GM21367 (cell line): ENCODE results near the gene GPRC5B.

Source experiments
- ATAC-seq: cut with Tn5 transposase; IDR thresholded peaks from one replicate; pipeline ENCODE4 v1.9.1; 2021; ENCODE audit not compliant: unreplicated experiment

Gene GPRC5B

DNA sequence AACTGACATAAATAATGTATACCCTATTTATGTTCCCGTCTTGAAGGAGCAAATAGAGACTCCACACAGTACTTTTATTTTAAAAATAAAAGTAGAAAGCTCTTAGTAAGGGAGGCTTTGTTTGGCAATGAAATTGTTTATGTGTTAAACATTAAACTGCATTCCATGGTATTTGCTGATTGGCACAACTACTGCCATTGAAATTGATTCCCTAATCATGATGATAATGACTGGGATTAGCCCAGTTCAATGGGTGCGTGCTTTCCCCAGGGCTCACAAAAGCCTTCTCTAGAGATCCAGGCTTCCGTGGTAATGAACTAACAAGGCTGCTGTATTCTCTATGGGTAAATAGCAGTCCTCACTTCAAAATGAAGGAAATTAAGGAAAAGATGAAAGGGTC, 67.5 kb downstream of the GPRC5B start:
- ATAC-seq: no peak

DNA sequence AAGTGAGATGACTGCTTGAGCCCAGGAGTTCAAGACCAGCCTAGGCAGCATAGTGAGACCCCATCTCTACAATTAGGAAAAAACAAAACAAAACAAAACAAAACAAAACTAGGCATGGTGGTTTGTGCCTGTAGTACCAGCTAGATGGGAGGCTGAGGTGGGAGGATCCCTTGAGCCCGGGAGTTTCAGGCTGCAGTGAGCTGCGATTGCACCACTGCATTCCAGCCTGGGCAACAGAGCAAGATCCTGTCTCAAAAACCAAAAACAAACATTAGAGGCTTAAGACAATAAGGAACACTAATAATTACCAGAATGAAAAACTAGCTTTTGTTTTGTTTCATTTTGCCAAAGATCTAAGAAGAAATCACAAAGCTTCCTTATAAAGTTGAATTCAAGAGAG, 69.2 kb downstream of the GPRC5B start:
- no peak for ATAC-seq

DNA sequence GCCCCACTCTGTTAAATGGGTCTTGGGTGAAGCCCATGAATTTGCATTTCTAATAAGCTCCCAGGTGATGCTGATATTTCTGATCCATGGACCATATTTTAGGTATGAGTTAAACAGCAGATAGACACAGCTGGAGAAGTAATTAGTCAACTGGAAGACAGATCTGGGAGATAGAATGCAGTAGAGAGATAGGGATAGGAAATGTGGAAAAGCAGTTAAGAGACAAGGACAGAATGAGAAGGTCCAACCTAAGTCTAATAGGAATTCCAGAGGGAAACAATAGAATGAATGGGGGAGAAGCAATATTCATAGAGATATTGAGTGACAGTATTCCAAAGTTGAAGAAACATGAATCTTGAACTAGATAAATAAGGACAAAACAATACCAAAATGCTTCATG, 71.7 kb downstream of the GPRC5B start:
- ATAC-seq: no peak

DNA sequence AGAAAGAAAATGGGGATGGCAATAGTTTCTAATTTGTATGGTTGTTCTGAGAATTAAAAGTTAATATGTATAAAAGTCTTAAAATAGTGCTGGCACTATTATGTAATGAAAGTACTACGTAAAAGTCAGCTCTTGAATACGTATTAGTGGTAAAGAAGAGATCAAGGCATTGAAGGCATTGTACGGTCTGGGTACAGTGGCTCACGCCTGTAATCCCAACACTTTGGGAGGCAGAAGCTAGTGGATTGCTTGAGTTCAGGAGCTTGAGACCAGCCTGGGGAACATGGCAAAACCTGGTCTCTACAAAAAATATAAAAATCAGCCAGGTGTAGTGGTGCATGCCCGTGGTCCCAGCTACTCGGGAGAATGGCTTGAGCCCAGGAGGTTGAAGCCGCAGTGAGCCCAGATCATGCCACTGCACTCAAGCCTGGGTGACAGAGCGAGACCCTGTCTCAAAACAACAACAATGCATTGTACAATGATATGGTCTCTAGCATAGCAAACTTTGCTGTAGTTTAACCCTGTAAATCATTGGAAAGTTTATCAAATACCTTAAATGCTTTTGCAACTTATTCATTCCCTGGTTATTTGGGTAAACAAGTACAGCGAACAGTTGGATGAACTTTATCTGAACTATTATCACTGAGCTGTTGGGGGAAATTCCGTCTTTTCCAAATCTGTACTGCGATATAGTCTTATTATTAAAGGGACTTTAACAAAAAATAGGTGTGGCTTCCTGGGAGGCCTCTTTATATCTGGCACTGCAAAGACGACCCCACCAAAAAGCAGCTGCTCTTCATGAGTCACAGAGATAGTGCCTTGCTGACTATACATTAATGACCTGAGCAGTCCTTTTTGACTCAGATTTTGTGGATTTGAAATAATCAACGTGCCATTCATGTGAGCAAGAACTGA, 73.6 kb downstream of the GPRC5B start:
- ATAC-seq: no peak

DNA sequence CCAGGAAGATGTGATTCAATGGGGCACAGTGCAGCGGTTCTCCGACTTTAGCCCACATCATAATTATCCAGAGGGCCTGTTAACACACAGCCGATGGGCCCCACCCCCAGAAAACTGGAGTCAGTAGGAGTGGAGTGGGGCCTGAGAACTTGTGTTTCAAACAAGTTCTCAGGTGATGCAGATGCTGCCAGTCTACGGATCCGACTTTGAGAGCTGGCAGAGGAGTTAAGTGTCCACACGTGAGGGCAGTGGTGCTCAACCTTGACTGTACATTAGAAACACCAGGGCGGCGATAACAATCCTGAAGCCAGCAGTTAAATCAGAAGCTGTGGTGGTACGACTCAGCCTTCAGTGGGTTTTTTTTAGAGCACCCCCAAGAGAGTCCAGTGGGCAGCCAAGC, 75.0 kb downstream of the GPRC5B start:
- no peak for ATAC-seq

DNA sequence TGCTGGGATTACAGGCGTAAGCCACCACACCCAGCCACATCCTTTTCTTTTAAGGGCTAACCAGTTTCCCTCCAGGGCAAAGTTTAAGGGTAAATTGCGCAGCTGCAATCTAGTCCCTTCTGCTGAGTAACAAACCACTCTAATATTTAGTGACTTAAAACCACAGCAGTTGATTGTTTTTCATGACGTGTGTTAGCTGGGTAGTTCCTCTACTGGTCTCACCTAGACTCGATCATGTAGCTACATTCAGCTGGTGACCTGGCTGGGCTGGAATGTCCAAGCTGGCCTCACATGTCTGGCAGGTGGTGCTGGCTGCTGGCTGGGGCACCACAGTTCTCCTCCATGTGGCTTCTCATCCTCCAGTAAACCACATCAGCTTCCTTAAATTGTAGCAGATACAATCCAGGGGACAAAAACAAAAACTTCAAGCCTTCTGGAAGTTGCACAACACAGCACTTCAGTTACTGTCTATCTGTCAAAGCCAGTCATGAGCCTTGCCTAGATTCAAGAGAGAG, 75.5 kb downstream of the GPRC5B start:
- ATAC-seq: no peak

DNA sequence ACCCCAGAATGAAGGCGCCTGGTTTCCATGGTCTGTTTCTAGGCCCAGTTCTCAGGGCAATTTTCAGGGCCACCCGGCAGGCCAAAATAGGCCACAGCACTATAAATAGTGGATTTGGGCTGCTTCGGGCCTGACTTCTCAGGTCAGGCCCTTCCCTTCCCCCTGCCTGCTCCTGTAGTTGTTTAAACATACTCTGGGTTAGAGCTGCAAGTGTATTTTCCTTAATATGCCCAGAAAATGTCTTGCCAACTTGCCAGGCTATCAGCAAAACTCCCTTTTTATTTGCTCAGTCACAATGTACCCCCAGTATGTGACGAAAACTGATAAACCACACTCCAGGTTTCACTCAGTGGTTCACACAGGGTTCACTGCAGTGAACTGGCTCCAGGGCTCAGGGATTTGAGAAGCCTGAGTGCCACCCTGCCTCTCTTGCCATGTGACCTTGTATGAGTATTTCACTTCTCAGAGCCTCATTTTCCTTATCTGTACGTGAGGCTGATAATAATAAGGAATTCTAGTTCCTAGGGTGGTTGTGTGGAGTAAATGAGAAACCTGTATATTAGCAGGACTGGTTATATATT, 76.5 kb downstream of the GPRC5B start:
- ATAC-seq: no peak
